GM19452 (cell line): ENCODE measurements around the gene IGSF9.
"Not testable (repeated sequence)": the region's sequence is repeated elsewhere in the genome, so short reads cannot be mapped to it uniquely, and the experiment has no call there.

Experiments
- ATAC-seq: cut with Tn5 transposase; IDR thresholded peaks from one replicate; pipeline ENCODE4 v1.9.1; 2021; ENCODE audit not compliant: unreplicated experiment

IGSF9 gene

GRCh38 chr1:159921251-159921650 lies 24.2 kb downstream of the IGSF9 start:
- ATAC-seq: no peak

GRCh38 chr1:159920651-159921050 lies 24.8 kb downstream of the IGSF9 start:
- no peak for ATAC-seq

GRCh38 chr1:159920202-159920601 lies 25.2 kb downstream of the IGSF9 start:
- ATAC-seq: no peak

GRCh38 chr1:159919236-159919865 lies 26.1 kb downstream of the IGSF9 start:
- ATAC-seq: no peak

GRCh38 chr1:159918352-159919200 lies 26.8 kb downstream of the IGSF9 start:
- no peak for ATAC-seq

- ATAC-seq: no peak
Measured at GRCh38 chr1:159917533-159918351, 27.7 kb downstream of the IGSF9 start.

- ATAC-seq: no peak
Measured at GRCh38 chr1:159916242-159917051, 29.0 kb downstream of the IGSF9 start.

GRCh38 chr1:159915571-159916241 lies 29.7 kb downstream of the IGSF9 start:
- ATAC-seq: no peak

GRCh38 chr1:159914252-159915018 lies 31.0 kb downstream of the IGSF9 start:
- ATAC-seq: no peak

GRCh38 chr1:159913451-159914192 lies 31.8 kb downstream of the IGSF9 start:
- no peak for ATAC-seq

- no peak for ATAC-seq
Measured at GRCh38 chr1:159911326-159912070, 33.9 kb downstream of the IGSF9 start.

GRCh38 chr1:159908031-159908940 lies 37.1 kb downstream of the IGSF9 start:
- no peak for ATAC-seq

GRCh38 chr1:159906960-159907359 lies 38.5 kb downstream of the IGSF9 start:
- no peak for ATAC-seq

- ATAC-seq: not testable (repeated sequence)
Measured at GRCh38 chr1:159904036-159904435, 41.4 kb downstream of the IGSF9 start.

- ATAC-seq: no peak
Measured at GRCh38 chr1:159902541-159902940, 42.9 kb downstream of the IGSF9 start.

GRCh38 chr1:159900755-159901360 lies 44.6 kb downstream of the IGSF9 start:
- ATAC-seq: no peak
